H1 (cell line): ENCODE results near the gene SLC6A17. TPM values are rescaled to one million over a fixed set of nuclear protein-coding genes. Genes with fewer than 3 reads are reported as not detected.

ENCODE experiments used
- ATF2 ChIP-seq: IDR thresholded peaks from 2 replicates; pipeline ENCODE4 v1.6.1; 2012; ENCODE audit warnings: low read length, inconsistent platforms
- JUND ChIP-seq: IDR thresholded peaks from 2 replicates; pipeline ENCODE4 v1.6.1; 2011; ENCODE audit warnings: mild to moderate bottlenecking, improper control_type of control experiment, low read length
- SIN3A ChIP-seq, 2 experiments: IDR thresholded peaks in 1 of 2; conservative IDR thresholded peaks in 1 of 2; 2 replicates each; pipeline ENCODE4 v1.6.1; 2011 to 2012; ENCODE audit warnings: low read length in 2 of 2, improper control_type of control experiment in 1 of 2, low read depth in 1 of 2, mild to moderate bottlenecking in 1 of 2
- TAF1 ChIP-seq: IDR thresholded peaks from 2 replicates; pipeline ENCODE4 v1.6.1; 2011; ENCODE audit warnings: mild to moderate bottlenecking, low read depth, low read length
- polyA plus RNA-seq, 7 experiments: library from polyadenylated mRNA; depleted of rRNA in 3 of 7; stranded (reverse) in 5 of 7; unstranded in 2 of 7; fragments of >200 nt in 5 of 7; fragments of 200-250 nt in 2 of 7; gene quantifications; 1 replicate in 5 of 7; 2 replicates in 1 of 7; 4 replicates in 1 of 7; pipeline versions ENCODE4 v1.2.1 to v1.2.3, GENCODE V29; 2011 to 2013; ENCODE audit warnings: missing spikeins in 2 of 7, mixed read lengths in 2 of 7
- total RNA-seq: library from RNA; stranded (reverse); fragmentation: NEBNext Ultra II Directional; extraction: Animal tissue kit (Norgen Biotek cat#: 25700); gene quantifications from 2 replicates; pipeline ENCODE4 v1.2.1, GENCODE V29; 2021

The SLC6A17 gene
- total and polyA plus RNA-seq, 2 of the 8 experiments (the other 6 are each of a cell fraction or from before 2014, with no cell fraction given): 0.15 to 0.28 TPM

DNA sequence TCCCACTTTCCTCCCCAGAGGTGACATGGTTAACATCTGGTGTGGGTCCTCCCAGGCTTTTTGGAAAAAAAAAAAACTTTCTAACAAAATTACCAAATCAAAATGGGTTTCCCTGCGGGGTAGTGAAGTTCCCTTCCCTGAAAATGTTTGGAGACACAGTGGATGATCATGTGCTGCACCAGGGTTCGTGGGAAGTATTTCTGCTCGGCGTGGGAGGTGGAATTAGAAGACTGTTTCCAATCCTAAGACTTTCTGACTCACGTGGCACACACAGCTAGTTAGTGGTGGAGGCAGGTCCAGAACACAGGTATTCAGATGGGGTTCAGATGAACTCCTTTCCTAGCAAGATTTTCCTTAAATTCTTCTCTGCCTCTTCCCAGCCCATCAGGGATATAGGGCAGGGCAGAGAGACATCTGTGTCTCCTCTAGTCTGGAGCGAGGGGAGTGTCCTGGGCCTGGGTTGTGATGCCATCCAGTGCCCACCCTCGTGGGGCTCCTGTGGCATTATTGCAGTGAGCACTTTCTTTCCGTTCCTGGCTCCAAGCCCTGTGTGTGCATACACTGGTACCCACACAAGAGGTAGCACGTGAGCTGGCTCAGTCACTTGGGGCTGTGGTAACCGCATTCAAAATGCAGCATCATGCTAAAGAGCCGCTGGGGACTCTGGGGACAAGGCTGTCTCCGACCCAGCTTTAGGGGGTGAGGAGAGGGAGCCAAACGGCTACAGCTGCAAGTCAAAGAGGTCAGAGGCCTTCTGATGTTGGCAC lies 87.3 kb downstream of the SLC6A17 start (continued):
- TF ChIP-seq TAF1 (no peak), SIN3A (conservative IDR thresholded peaks at IDR 0.05 in 1 of 2, IDR thresholded peaks at IDR 0.05 in 1 of 2; ENCODE audit: low read depth in 1 of 2, low read length in 2 of 2) (no peak), JUND (no peak), ATF2 (no peak)
- TF ChIP-seq, all 59 proteins: peak for 0
